H9 (cell line): Measurements from ENCODE around the gene ZNF76. TPM values are rescaled to one million over a fixed set of nuclear protein-coding genes. Genes with fewer than 3 reads are reported as not detected.

ENCODE experiments used
- DNase-seq: peaks from one replicate; pipeline ENCODE4 v3.0.0-alpha.2; 2017
- H2AFZ ChIP-seq: one replicate; pipeline ENCODE4 v1.6.1; 2013; ENCODE audit warnings: mild to moderate bottlenecking, low read length, control low read depth, moderate library complexity
- H2AK5ac ChIP-seq: 2 replicates; pipeline ENCODE4 v1.6.1; 2013; ENCODE audit warnings: low read length, control low read depth, mixed read lengths; ENCODE audit not compliant: insufficient read length
- H2BK120ac ChIP-seq: one replicate; pipeline ENCODE4 v1.6.1; 2013; ENCODE audit warnings: low read depth, mild to moderate bottlenecking, low read length, control low read depth, inconsistent platforms; ENCODE audit not compliant: poor library complexity, severe bottlenecking
- H2BK12ac ChIP-seq: 2 replicates; pipeline ENCODE4 v1.6.1; 2013; ENCODE audit warnings: low read length, control low read depth, mixed read lengths, low read depth; ENCODE audit not compliant: insufficient read length
- H2BK15ac ChIP-seq: 2 replicates; pipeline ENCODE4 v1.6.1; 2013; ENCODE audit warnings: low read depth, low read length, control low read depth
- H2BK20ac ChIP-seq: one replicate; pipeline ENCODE4 v1.6.1; 2013; ENCODE audit warnings: low read depth, mild to moderate bottlenecking, low read length, control low read depth, inconsistent platforms; ENCODE audit not compliant: poor library complexity, severe bottlenecking
- H2BK5ac ChIP-seq: 2 replicates; pipeline ENCODE4 v1.6.1; 2013; ENCODE audit warnings: low read length, control low read depth, mixed read lengths; ENCODE audit not compliant: insufficient read length
- H3K14ac ChIP-seq: 2 replicates; pipeline ENCODE4 v1.6.1; 2013; ENCODE audit warnings: low read length, control low read depth; ENCODE audit not compliant: insufficient read depth
- H3K18ac ChIP-seq: 2 replicates; pipeline ENCODE4 v1.6.1; 2013; ENCODE audit warnings: low read depth, mild to moderate bottlenecking, mixed read lengths, low read length, control low read depth; ENCODE audit not compliant: insufficient read length
- H3K23ac ChIP-seq: 2 replicates; pipeline ENCODE4 v1.6.1; 2013; ENCODE audit warnings: low read length, control low read depth, mixed read lengths, low read depth; ENCODE audit not compliant: insufficient read length
- H3K23me2 ChIP-seq: 2 replicates; pipeline ENCODE4 v1.6.1; 2013; ENCODE audit warnings: low read depth, mild to moderate bottlenecking, mixed read lengths, low read length, control low read depth; ENCODE audit not compliant: insufficient read length, poor library complexity, severe bottlenecking
- H3K27ac ChIP-seq: 2 replicates; pipeline ENCODE4 v1.5.1; 2013; ENCODE audit warnings: low read length, control low read depth, mixed read lengths, low read depth; ENCODE audit not compliant: insufficient read length
- H3K27me3 ChIP-seq: 2 replicates; pipeline ENCODE4 v1.6.1; 2013; ENCODE audit warnings: low read length, control low read depth, inconsistent platforms; ENCODE audit not compliant: insufficient read depth
- H3K4ac ChIP-seq: 2 replicates; pipeline ENCODE4 v1.6.1; 2013; ENCODE audit warnings: low read depth, mild to moderate bottlenecking, control low read depth, inconsistent platforms, low read length, moderate library complexity
- H3K4me1 ChIP-seq: 2 replicates; pipeline ENCODE4 v1.6.1; 2013; ENCODE audit warnings: low read length, control low read depth, inconsistent platforms; ENCODE audit not compliant: insufficient read depth
- H3K4me2 ChIP-seq: 2 replicates; pipeline ENCODE4 v1.6.1; 2013; ENCODE audit warnings: low read length, control low read depth, mixed read lengths; ENCODE audit not compliant: insufficient read length, insufficient read depth
- H3K56ac ChIP-seq: 2 replicates; pipeline ENCODE4 v1.6.1; 2013; ENCODE audit warnings: low read depth, mild to moderate bottlenecking, mixed read lengths, low read length, control low read depth; ENCODE audit not compliant: insufficient read length
- H3K79me1 ChIP-seq: 2 replicates; pipeline ENCODE4 v1.6.1; 2013; ENCODE audit warnings: low read depth, mild to moderate bottlenecking, moderate library complexity, low read length, control low read depth, inconsistent platforms; ENCODE audit not compliant: insufficient read depth, poor library complexity, severe bottlenecking
- H3K79me2 ChIP-seq: 2 replicates; pipeline ENCODE4 v1.6.1; 2013; ENCODE audit warnings: low read length, control low read depth, inconsistent platforms; ENCODE audit not compliant: insufficient read depth
- H3K9ac ChIP-seq: 2 replicates; pipeline ENCODE4 v1.6.1; 2013; ENCODE audit warnings: low read length, control low read depth, mixed read lengths; ENCODE audit not compliant: insufficient read length; ENCODE audit errors: extremely low read depth
- H3K9me3 ChIP-seq: one replicate; pipeline ENCODE4 v1.6.1; 2013; ENCODE audit warnings: low read depth, low read length, inconsistent platforms; ENCODE audit not compliant: control insufficient read depth
- H3T11ph ChIP-seq: one replicate; pipeline ENCODE4 v1.6.1; 2013; ENCODE audit warnings: mild to moderate bottlenecking, low read length, control low read depth, inconsistent platforms
- H4K20me1 ChIP-seq: one replicate; pipeline ENCODE4 v1.6.1; 2013; ENCODE audit not compliant: control insufficient read depth, insufficient read length, insufficient read depth
- H4K5ac ChIP-seq: 2 replicates; pipeline ENCODE4 v1.6.1; 2013; ENCODE audit warnings: low read depth, mild to moderate bottlenecking, mixed read lengths, low read length, control low read depth; ENCODE audit not compliant: insufficient read length
- H4K8ac ChIP-seq: replicated peaks from 2 replicates; pipeline ENCODE4 v1.6.1; 2013; ENCODE audit warnings: low read length, control low read depth, mixed read lengths, low read depth; ENCODE audit not compliant: insufficient read length
- H4K91ac ChIP-seq: 2 replicates; pipeline ENCODE4 v1.6.1; 2013; ENCODE audit warnings: low read depth, mild to moderate bottlenecking, moderate library complexity, mixed read lengths, low read length, control low read depth; ENCODE audit not compliant: insufficient read length
- H3K27ac Mint-ChIP-seq, 3 experiments: 2 replicates in 2 of 3; 3 replicates in 1 of 3; pipeline ENCODE4 v1.8.0; 2020 to 2021; ENCODE audit warnings: mixed read lengths in 3 of 3, mild to moderate bottlenecking in 1 of 3, moderate library complexity in 1 of 3
- H3K27me3 Mint-ChIP-seq: 2 replicates; pipeline ENCODE4 v1.8.0; 2021; ENCODE audit warnings: low read depth, mild to moderate bottlenecking, moderate library complexity, mixed read lengths
- H3K36me3 Mint-ChIP-seq, 3 experiments: 2 replicates in 2 of 3; 3 replicates in 1 of 3; pipeline ENCODE4 v1.8.0; 2020 to 2021; ENCODE audit warnings: low read depth in 3 of 3, mixed read lengths in 3 of 3; ENCODE audit not compliant: insufficient read depth in 1 of 3
- H3K4me1 Mint-ChIP-seq, 2 experiments: 2 replicates each; pipeline ENCODE4 v1.8.0; 2020; ENCODE audit warnings: mixed read lengths in 2 of 2
- H3K4me3 Mint-ChIP-seq, 2 experiments: 2 replicates in 1 of 2; 3 replicates in 1 of 2; pipeline ENCODE4 v1.8.0; 2020 to 2021; ENCODE audit warnings: mild to moderate bottlenecking in 2 of 2, mixed read lengths in 2 of 2, moderate library complexity in 1 of 2
- H3K9me3 Mint-ChIP-seq, 2 experiments: 2 replicates in 1 of 2; 3 replicates in 1 of 2; pipeline ENCODE4 v1.8.0; 2020; ENCODE audit warnings: mild to moderate bottlenecking in 2 of 2, mixed read lengths in 2 of 2, moderate library complexity in 1 of 2
- CTCF ChIP-seq: fragments of 200-600 bp; sonication (generic); conservative IDR thresholded peaks from 3 replicates; pipeline ENCODE4 v1.8.0; 2021; ENCODE audit warnings: antibody characterized with exemption, mild to moderate bottlenecking
- WGBS: extraction: QIAGEN DNeasy Blood & Tissue Kit; methylation state at CpG from one replicate; pipeline ENCODE4 v1.1.7; 2013; ENCODE audit warnings: missing lambda C conversion rate, low lambda C conversion rate, mixed read lengths; ENCODE audit not compliant: insufficient read length; ENCODE audit errors: extremely low coverage; 5-methylcytosine and 5-hydroxymethylcytosine counted together
- total RNA-seq: library from RNA; stranded (reverse); gene quantifications from 2 replicates; pipeline ENCODE4 v1.2.1, GENCODE V29; 2021

The ZNF76 gene
- total RNA-seq, 1 experiment from 2014 or later = 21.1 TPM

GRCh38 chr6:35297601-35298481 lies 38.3 kb downstream of the ZNF76 start, which contains the start of gene DEF6:
Gene DEF6 (plus strand): TSS chr6:35297818. CDS start chr6:35297857, 39 bp downstream.
- Histone ChIP-seq H3K4me1 (peaks cover 2% of the 10 kb centered on the region; the same call in 1 of the 2 replicates), H3K9ac (no peak within 1 kb of the TSS), H3K9me3 (no peaks in the 10 kb centered on the region), H4K91ac (no peak within 1 kb of the TSS), H2AFZ (no peak within 1 kb of the TSS), H2BK20ac (no peak within 1 kb of the TSS), H2AK5ac (no peak within 1 kb of the TSS), H3T11ph (no peak within 1 kb of the TSS), H3K14ac (peak within 1 kb of the TSS; percentile 18; the same call in 1 of the 2 replicates), H3K18ac (no peak within 1 kb of the TSS), H4K5ac (no peak within 1 kb of the TSS), H2BK15ac (no peak within 1 kb of the TSS), H3K23me2 (no peaks in the 10 kb centered on the region), H3K79me1 (no peaks in the 10 kb centered on the region), H3K27me3 (no peaks in the 10 kb centered on the region), H3K23ac (no peak within 1 kb of the TSS), H3K4me2 (peak within 1 kb of the TSS; percentile 10), H2BK12ac (no peak within 1 kb of the TSS), H3K79me2 (no peaks in the 10 kb centered on the region), H4K8ac (no peak within 1 kb of the TSS), H3K27ac (no peak within 1 kb of the TSS), H4K20me1 (no peaks in the 10 kb centered on the region), H3K4ac (no peak within 1 kb of the TSS), H2BK5ac (no peak within 1 kb of the TSS), H2BK120ac (no peak within 1 kb of the TSS), H3K56ac (no peak within 1 kb of the TSS)
- H3K27me3 Mint-ChIP-seq = no peaks in the 10 kb centered on the region; the same call in 1 of the 2 replicates
- DNase-seq = peak; percentile 95
- H3K9me3 Mint-ChIP-seq = no peaks in the 10 kb centered on the region
- peak within 1 kb of the TSS; percentile 26 to 49; a peak in 4 of 5 replicates for H3K4me3 Mint-ChIP-seq
- H3K4me1 Mint-ChIP-seq = peaks cover 13 to 15% of the 10 kb centered on the region in 2 experiments
- H3K27ac Mint-ChIP-seq = peak within 1 kb of the TSS in 2 of 3 experiments; percentile 32 to 65; a peak in 1 of 7 replicates
- peaks cover 0 to 22% (median 21%) of the 10 kb centered on the region in 3 experiments; a peak in 5 of 7 replicates for H3K36me3 Mint-ChIP-seq
- TF ChIP-seq CTCF = peak; percentile 91
- no CpG with 5 or more reads among the region's 35 CpGs for WGBS
